Loucy (cell line): ENCODE results near the gene BRWD1.

ENCODE experiments used
- H2AFZ ChIP-seq: fragments of 200-600 bp; sonication (generic); 2 replicates; pipeline ENCODE4 v1.6.0; 2016; ENCODE audit warnings: antibody characterized with exemption, mild to moderate bottlenecking, low read length, moderate library complexity
- H3F3A ChIP-seq: fragments of 200-600 bp; 2 replicates; pipeline ENCODE4 v1.6.0; 2016; ENCODE audit warnings: antibody characterized with exemption, low read depth, mild to moderate bottlenecking
- H3K27me3 ChIP-seq: fragments of 200-600 bp; sonication (generic); 2 replicates; pipeline ENCODE4 v1.6.1; 2014; ENCODE audit warnings: low read length, mild to moderate bottlenecking; ENCODE audit not compliant: insufficient read depth, poor library complexity, severe bottlenecking
- H3K36me3 ChIP-seq: fragments of 200-600 bp; sonication (generic); 2 replicates; pipeline ENCODE4 v1.6.1; 2016; ENCODE audit warnings: low read length; ENCODE audit not compliant: insufficient read depth
- H3K4me1 ChIP-seq: fragments of 200-600 bp; sonication (generic); 2 replicates; pipeline ENCODE4 v1.5.1; 2014; ENCODE audit warnings: low read length, mild to moderate bottlenecking; ENCODE audit not compliant: insufficient read depth, poor library complexity, severe bottlenecking
- H3K4me2 ChIP-seq: fragments of 200-600 bp; sonication (generic); 2 replicates; pipeline ENCODE4 v1.6.0; 2014; ENCODE audit warnings: antibody characterized with exemption, low read length, low read depth, mild to moderate bottlenecking; ENCODE audit not compliant: poor library complexity, severe bottlenecking
- H3K4me3 ChIP-seq: fragments of 200-600 bp; sonication (generic); 2 replicates; pipeline ENCODE4 v1.5.1; 2014; ENCODE audit warnings: low read length, mild to moderate bottlenecking, mixed read lengths; ENCODE audit not compliant: poor library complexity, severe bottlenecking
- H3K79me2 ChIP-seq: fragments of 200-600 bp; sonication (generic); 2 replicates; pipeline ENCODE4 v1.6.1; 2014; ENCODE audit warnings: low read length; ENCODE audit not compliant: insufficient read depth
- H3K9ac ChIP-seq: fragments of 200-600 bp; sonication (generic); 2 replicates; pipeline ENCODE4 v1.6.0; 2014; ENCODE audit warnings: mild to moderate bottlenecking, low read depth, low read length, moderate library complexity; ENCODE audit not compliant: poor library complexity, severe bottlenecking
- H3K9me2 ChIP-seq: fragments of 200-600 bp; sonication (generic); replicated peaks from 2 replicates; pipeline ENCODE4 v1.6.1; 2016; ENCODE audit warnings: low read depth, low read length, mixed read lengths
- H3K9me3 ChIP-seq: fragments of 200-600 bp; sonication (generic); 2 replicates; pipeline ENCODE4 v1.6.1; 2014; ENCODE audit warnings: mild to moderate bottlenecking, antibody characterized with exemption, low read length, low read depth; ENCODE audit not compliant: insufficient read depth
- H4K20me1 ChIP-seq: fragments of 200-600 bp; sonication (generic); 2 replicates; pipeline ENCODE4 v1.6.0; 2014; ENCODE audit warnings: antibody characterized with exemption, low read length, mild to moderate bottlenecking; ENCODE audit not compliant: insufficient read depth, poor library complexity, severe bottlenecking
- EZH2phosphoT487 ChIP-seq: fragments of 200-600 bp; IDR thresholded peaks from 2 replicates; pipeline ENCODE4 v1.6.1; 2018; ENCODE audit warnings: antibody characterized with exemption, mild to moderate bottlenecking, moderate library complexity, borderline replicate concordance
- TF ChIP-seq, protein P1 (sequence below): fragments of 200-600 bp; sonication (generic); conservative IDR thresholded peaks from 2 replicates; pipeline ENCODE4 v1.5.1; 2014; ENCODE audit warnings: mild to moderate bottlenecking, antibody characterized with exemption, low read length

The BRWD1 gene

DNA sequence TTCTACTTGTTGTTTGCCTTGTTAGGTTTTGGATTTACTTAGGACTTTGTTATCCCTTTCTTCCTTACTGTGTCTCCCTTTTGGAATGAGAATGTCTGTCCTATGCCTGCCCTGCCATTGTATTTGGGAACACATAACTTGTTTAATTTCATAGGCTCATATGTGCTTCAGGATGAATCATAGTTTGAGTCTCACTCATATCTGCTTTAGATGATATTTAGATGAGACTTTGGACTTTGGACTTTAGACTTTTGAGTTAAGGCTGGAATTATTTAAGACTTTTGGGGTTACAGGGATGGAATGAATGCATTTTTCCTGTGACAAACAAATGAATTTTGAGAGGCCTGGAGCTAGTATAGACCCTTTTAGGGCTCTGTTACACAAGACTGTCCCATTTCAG is 163.6 kb downstream of the BRWD1 start:
- H3K9me3 ChIP-seq = no peaks in the 10 kb centered on the region
- no peaks in the 10 kb centered on the region for H3F3A ChIP-seq
- no peak overlapping the region for H3K9ac ChIP-seq
- no peak overlapping the region for H3K4me2 ChIP-seq
- H4K20me1 ChIP-seq = no peaks in the 10 kb centered on the region
- H2AFZ ChIP-seq = no peak overlapping the region
- no peaks in the 10 kb centered on the region for H3K27me3 ChIP-seq
- H3K36me3 ChIP-seq = no peaks in the 10 kb centered on the region
- no peaks in the 10 kb centered on the region for H3K9me2 ChIP-seq
- TF ChIP-seq, protein P1, sequence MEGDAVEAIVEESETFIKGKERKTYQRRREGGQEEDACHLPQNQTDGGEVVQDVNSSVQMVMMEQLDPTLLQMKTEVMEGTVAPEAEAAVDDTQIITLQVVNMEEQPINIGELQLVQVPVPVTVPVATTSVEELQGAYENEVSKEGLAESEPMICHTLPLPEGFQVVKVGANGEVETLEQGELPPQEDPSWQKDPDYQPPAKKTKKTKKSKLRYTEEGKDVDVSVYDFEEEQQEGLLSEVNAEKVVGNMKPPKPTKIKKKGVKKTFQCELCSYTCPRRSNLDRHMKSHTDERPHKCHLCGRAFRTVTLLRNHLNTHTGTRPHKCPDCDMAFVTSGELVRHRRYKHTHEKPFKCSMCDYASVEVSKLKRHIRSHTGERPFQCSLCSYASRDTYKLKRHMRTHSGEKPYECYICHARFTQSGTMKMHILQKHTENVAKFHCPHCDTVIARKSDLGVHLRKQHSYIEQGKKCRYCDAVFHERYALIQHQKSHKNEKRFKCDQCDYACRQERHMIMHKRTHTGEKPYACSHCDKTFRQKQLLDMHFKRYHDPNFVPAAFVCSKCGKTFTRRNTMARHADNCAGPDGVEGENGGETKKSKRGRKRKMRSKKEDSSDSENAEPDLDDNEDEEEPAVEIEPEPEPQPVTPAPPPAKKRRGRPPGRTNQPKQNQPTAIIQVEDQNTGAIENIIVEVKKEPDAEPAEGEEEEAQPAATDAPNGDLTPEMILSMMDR = no peak
- TF ChIP-seq EZH2phosphoT487 = no peak
- H3K4me3 ChIP-seq = no peak overlapping the region
- H3K4me1 ChIP-seq = no peaks in the 10 kb centered on the region
- no peaks in the 10 kb centered on the region for H3K79me2 ChIP-seq

DNA sequence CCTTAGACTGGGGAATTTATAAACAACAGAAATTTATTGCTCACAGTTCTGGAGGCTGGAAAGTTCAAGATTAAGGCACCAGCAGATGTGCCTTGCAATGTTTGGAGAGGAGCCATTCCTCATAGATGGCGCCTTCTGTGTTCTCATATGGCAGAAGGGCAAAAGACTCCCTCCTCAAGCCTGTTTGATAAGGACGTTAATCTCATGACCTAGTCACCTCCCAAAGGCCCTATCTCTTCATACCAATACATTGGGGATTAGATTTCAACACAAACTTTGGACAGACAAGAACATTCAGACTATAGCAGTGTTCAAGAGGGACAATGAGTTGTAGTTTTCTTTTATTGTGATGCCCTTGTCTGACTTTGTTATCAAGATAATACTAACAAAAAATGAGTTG is 164.5 kb downstream of the BRWD1 start:
- H4K20me1 ChIP-seq = no peaks in the 10 kb centered on the region
- no peaks in the 10 kb centered on the region for H3K27me3 ChIP-seq
- H3K4me2 ChIP-seq = no peak overlapping the region
- H3K79me2 ChIP-seq = no peaks in the 10 kb centered on the region
- H3K4me1 ChIP-seq = no peaks in the 10 kb centered on the region
- no peaks in the 10 kb centered on the region for H3K9me3 ChIP-seq
- H3K36me3 ChIP-seq = no peaks in the 10 kb centered on the region
- no peak overlapping the region for H3K9ac ChIP-seq
- H3F3A ChIP-seq = no peaks in the 10 kb centered on the region
- no peak overlapping the region for H3K4me3 ChIP-seq
- H3K9me2 ChIP-seq = no peaks in the 10 kb centered on the region
- no peak for TF ChIP-seq EZH2phosphoT487
- TF ChIP-seq, protein P1 = no peak
- no peak overlapping the region for H2AFZ ChIP-seq

GRCh38 chr21:39144191-39144590 is 169.2 kb downstream of the BRWD1 start:
- no peaks in the 10 kb centered on the region for H3K36me3 ChIP-seq
- H3K9me2 ChIP-seq = no peaks in the 10 kb centered on the region
- no peak overlapping the region for H3K9ac ChIP-seq
- no peaks in the 10 kb centered on the region for H3K9me3 ChIP-seq
- no peaks in the 10 kb centered on the region for H3K4me1 ChIP-seq
- H2AFZ ChIP-seq = 0 out of 2 replicates have a peak overlapping the region, but pooled peaks have one; percentile 13
- no peaks in the 10 kb centered on the region for H4K20me1 ChIP-seq
- H3K4me2 ChIP-seq = no peak overlapping the region
- TF ChIP-seq, protein P1 = no peak
- TF ChIP-seq EZH2phosphoT487 = no peak
- no peaks in the 10 kb centered on the region for H3K79me2 ChIP-seq
- no peaks in the 10 kb centered on the region for H3F3A ChIP-seq
- H3K27me3 ChIP-seq = no peaks in the 10 kb centered on the region
- H3K4me3 ChIP-seq = no peak overlapping the region
